Kidney capillary endothelial cell (primary cell): Measurements from ENCODE around the gene UBE2I.

Experiments used
- DNase-seq: peaks from one replicate; pipeline ENCODE4 v3.0.0-alpha.2; 2018; ENCODE audit warnings: low spot score

The UBE2I gene

GRCh38 chr16:1361685-1362360 is 52.4 kb downstream of the UBE2I start:
- no peak for DNase-seq

GRCh38 chr16:1362807-1363206 is 53.4 kb downstream of the UBE2I start:
- no peak for DNase-seq

- DNase-seq = peak; percentile 45
Measured at GRCh38 chr16:1363501-1364041, 54.1 kb downstream of the UBE2I start.

GRCh38 chr16:1364510-1364909 is 55.1 kb downstream of the UBE2I start:
- DNase-seq = no peak

- no peak for DNase-seq
Measured at GRCh38 chr16:1366060-1366711, 56.8 kb downstream of the UBE2I start.

- DNase-seq = no peak
Measured at GRCh38 chr16:1366712-1367299, 57.4 kb downstream of the UBE2I start.

GRCh38 chr16:1367486-1368174 is 58.2 kb downstream of the UBE2I start:
- no peak for DNase-seq

- no peak for DNase-seq
Measured at GRCh38 chr16:1371054-1371978, 61.9 kb downstream of the UBE2I start.

GRCh38 chr16:1372292-1372950 is 63.0 kb downstream of the UBE2I start:
- DNase-seq = no peak

- no peak for DNase-seq
Measured at GRCh38 chr16:1374418-1375297, 65.2 kb downstream of the UBE2I start.

GRCh38 chr16:1375298-1375640 is 65.8 kb downstream of the UBE2I start:
- DNase-seq = no peak

GRCh38 chr16:1375741-1376410 is 66.4 kb downstream of the UBE2I start:
- DNase-seq = no peak
